SK-N-SH (cell line): Measurements from ENCODE around the gene DSP. TPM values are rescaled to one million over a fixed set of nuclear protein-coding genes. Genes with fewer than 3 reads are reported as not detected.

Source experiments
- CTCF ChIA-PET: fragments of 300-600, 350-600 bp; formaldehyde crosslinking; extraction: SDS; loops from one replicate; lab custom pipeline; 2021; lab: Yijun Ruan, JAX
- POLR2A ChIA-PET: fragments of 350-600 bp; sonication (Branson Sonifier 250); formaldehyde crosslinking; extraction: SDS; loops from one replicate; lab custom pipeline; 2020; ENCODE audit warnings: antibody characterized with exemption, inconsistent platforms; lab: Yijun Ruan, JAX
- DNase-seq: peaks from one replicate; pipeline ENCODE4 v3.0.0; 2012
- H2AFZ ChIP-seq: fragments of 200-600 bp; sonication (generic); 2 replicates; pipeline ENCODE4 v1.8.1; 2016; ENCODE audit warnings: antibody characterized with exemption, mild to moderate bottlenecking, low read depth
- H3F3A ChIP-seq: fragments of 200-600 bp; sonication (generic); replicated peaks from 2 replicates; pipeline ENCODE3; 2016; ENCODE audit warnings: antibody characterized with exemption, mild to moderate bottlenecking; ENCODE audit not compliant: insufficient read depth
- H3K27ac ChIP-seq, 2 experiments: fragments of 200-500 bp in 1 of 2; fragments of 200-600 bp in 1 of 2; sonication (Bioruptor generic) in 1 of 2; sonication (generic), shearing (Covaris generic) in 1 of 2; 2 replicates each; pipeline versions ENCODE4 v1.5.1 to v1.6.1; 2014 to 2016; ENCODE audit warnings: low read depth in 2 of 2, inconsistent platforms in 1 of 2, low read length in 1 of 2, mild to moderate bottlenecking in 1 of 2, mixed read lengths in 1 of 2
- H3K27me3 ChIP-seq: fragments of 200-600 bp; sonication (generic), shearing (Covaris generic); 2 replicates; pipeline ENCODE4 v1.6.1; 2016; ENCODE audit warnings: mixed run types; ENCODE audit not compliant: insufficient read depth
- H3K36me3 ChIP-seq, 2 experiments: fragments of 200-500 bp in 1 of 2; fragments of 200-600 bp in 1 of 2; sonication (Bioruptor generic) in 1 of 2; sonication (generic) in 1 of 2; replicated peaks in 1 of 2; 2 replicates each; pipeline versions ENCODE3 to v1.5.1; 2014 to 2016; ENCODE audit warnings: low read length in 1 of 2, mild to moderate bottlenecking in 1 of 2; ENCODE audit not compliant: insufficient read depth in 2 of 2, control insufficient read depth in 1 of 2
- H3K4me1 ChIP-seq, 2 experiments: fragments of 200-500 bp in 1 of 2; fragments of 200-600 bp in 1 of 2; sonication (Bioruptor generic) in 1 of 2; sonication (generic), shearing (Covaris generic) in 1 of 2; 2 replicates each; pipeline versions ENCODE4 v1.5.1 to v1.6.1; 2014 to 2016; ENCODE audit warnings: low read depth in 1 of 2, low read length in 1 of 2, mixed run types in 1 of 2; ENCODE audit not compliant: insufficient read depth in 2 of 2, control insufficient read depth in 1 of 2
- H3K4me2 ChIP-seq: fragments of 200-600 bp; sonication (generic), shearing (Covaris generic); 2 replicates; pipeline ENCODE4 v1.6.1; 2017; ENCODE audit warnings: mixed run types
- H3K4me3 ChIP-seq, 2 experiments: fragments of 200-500 bp in 1 of 2; fragments of 200-600 bp in 1 of 2; sonication (Bioruptor generic) in 1 of 2; sonication (generic), shearing (Covaris generic) in 1 of 2; 2 replicates each; pipeline versions ENCODE4 v1.5.1 to v1.8.1; 2014 to 2016; ENCODE audit warnings: low read depth in 2 of 2, inconsistent platforms in 1 of 2, low read length in 1 of 2, mild to moderate bottlenecking in 1 of 2, mixed read lengths in 1 of 2, moderate library complexity in 1 of 2
- H3K79me2 ChIP-seq: fragments of 200-600 bp; sonication (generic); 2 replicates; pipeline ENCODE4 v1.8.1; 2017; ENCODE audit warnings: mild to moderate bottlenecking; ENCODE audit not compliant: insufficient read depth
- H3K9ac ChIP-seq: fragments of 200-600 bp; sonication (generic); 2 replicates; pipeline ENCODE4 v1.6.1; 2017; ENCODE audit warnings: mixed run types
- H3K9me2 ChIP-seq: fragments of 200-600 bp; sonication (generic); 2 replicates; pipeline ENCODE4 v1.6.1; 2017; ENCODE audit warnings: mixed run types
- H3K9me3 ChIP-seq: fragments of 200-600 bp; sonication (generic); 2 replicates; pipeline ENCODE4 v1.6.1; 2017; ENCODE audit warnings: mixed run types, mild to moderate bottlenecking, moderate library complexity
- H4K20me1 ChIP-seq: fragments of 200-600 bp; sonication (generic); 2 replicates; pipeline ENCODE4 v1.6.1; 2017; ENCODE audit warnings: mild to moderate bottlenecking, mixed run types; ENCODE audit not compliant: insufficient read depth
- ELF1 ChIP-seq: IDR thresholded peaks from 2 replicates; pipeline ENCODE4 v1.4.0; 2012
- EZH2phosphoT487 ChIP-seq: fragments of 200-600 bp; sonication (generic); IDR thresholded peaks from 2 replicates; pipeline ENCODE4 v1.6.1; 2017; ENCODE audit warnings: low read depth, mixed run types, mild to moderate bottlenecking, antibody characterized with exemption, moderate library complexity, borderline replicate concordance
- FOXM1 ChIP-seq: IDR thresholded peaks from 2 replicates; pipeline ENCODE4 v1.4.0; 2012; ENCODE audit warnings: low read depth, mild to moderate bottlenecking
- GATA2 ChIP-seq: sonication (generic); formaldehyde crosslinking; IDR thresholded peaks from 2 replicates; pipeline ENCODE4 v1.5.0; 2020; ENCODE audit warnings: mild to moderate bottlenecking, missing genetic modification reagents
- JUND ChIP-seq: IDR thresholded peaks from 2 replicates; pipeline ENCODE4 v1.4.0; 2012
- MEF2A ChIP-seq: IDR thresholded peaks from 2 replicates; pipeline ENCODE4 v1.4.0; 2012; ENCODE audit warnings: low read depth, borderline replicate concordance
- MXI1 ChIP-seq: IDR thresholded peaks from 2 replicates; pipeline ENCODE4 v1.6.1; 2012; ENCODE audit warnings: mild to moderate bottlenecking, low read depth, low read length, improper control_type of control experiment
- NRF1 ChIP-seq: IDR thresholded peaks from 2 replicates; pipeline ENCODE4 v1.6.1; 2012; ENCODE audit warnings: low read depth, mild to moderate bottlenecking, low read length
- RAD21 ChIP-seq: IDR thresholded peaks from 2 replicates; pipeline ENCODE4 v1.6.1; 2012; ENCODE audit warnings: mild to moderate bottlenecking, low read length
- RCOR1 ChIP-seq: fragments of 150-350 bp; IDR thresholded peaks from 2 replicates; pipeline ENCODE4 v1.6.1; 2017; ENCODE audit warnings: antibody characterized with exemption, low read length
- RFX5 ChIP-seq: IDR thresholded peaks from 2 replicates; pipeline ENCODE4 v1.6.1; 2012; ENCODE audit warnings: mild to moderate bottlenecking, improper control_type of control experiment, low read length
- RXRA ChIP-seq: IDR thresholded peaks from 2 replicates; pipeline ENCODE4 v1.4.0; 2012; ENCODE audit warnings: low read depth, mild to moderate bottlenecking, borderline replicate concordance
- SMC3 ChIP-seq: IDR thresholded peaks from 2 replicates; pipeline ENCODE4 v1.6.1; 2012; ENCODE audit warnings: low read depth, low read length, improper control_type of control experiment
- TAF1 ChIP-seq: IDR thresholded peaks from 2 replicates; pipeline ENCODE4 v1.6.1; 2012; ENCODE audit warnings: low read depth, mild to moderate bottlenecking, low read length, moderate library complexity, borderline replicate concordance
- TEAD4 ChIP-seq: IDR thresholded peaks from 2 replicates; pipeline ENCODE4 v1.4.0; 2012; ENCODE audit warnings: mild to moderate bottlenecking, borderline replicate concordance; ENCODE audit not compliant: insufficient read depth
- USF1 ChIP-seq: IDR thresholded peaks from 2 replicates; pipeline ENCODE4 v1.4.0; 2012; ENCODE audit warnings: low read depth, borderline replicate concordance
- WGBS: methylation state at CpG from one replicate; pipeline ENCODE4 v1.1.6; 2017; ENCODE audit warnings: low lambda C conversion rate; 5-methylcytosine and 5-hydroxymethylcytosine counted together
- polyA plus RNA-seq, 3 experiments: library from polyadenylated mRNA; depleted of rRNA; stranded (reverse); fragments of >200 nt; gene quantifications; 2 replicates each; pipeline ENCODE4 v1.2.3, GENCODE V29; 2012
- TF ChIP-seq, protein P1 (sequence below): fragments of 150-350 bp; IDR thresholded peaks from 2 replicates; pipeline ENCODE4 v1.6.1; 2017; ENCODE audit warnings: antibody characterized with exemption, low read length, low read depth, borderline replicate concordance
- TF ChIP-seq, protein P2 (sequence below): fragments of 200-600 bp; sonication (generic); IDR thresholded peaks from 2 replicates; pipeline ENCODE4 v1.6.1; 2017; ENCODE audit warnings: antibody characterized with exemption, mild to moderate bottlenecking, moderate library complexity
- TF ChIP-seq, protein P3 (sequence below): fragments of 150-350 bp; IDR thresholded peaks from 2 replicates; pipeline ENCODE4 v1.6.1; 2016; ENCODE audit warnings: mild to moderate bottlenecking, low read depth, low read length

The DSP gene
- polyA plus RNA-seq, 1 of the 3 experiments (the other 2 are of a cell fraction): 0.02 TPM

- H2AFZ ChIP-seq: no peak overlapping the region
- no peak for DNase-seq
- ChIA-PET CTCF (no interaction called here), POLR2A (no interaction called here)
- no peaks in the 10 kb centered on the region for H3K9me2 ChIP-seq
- H3K27ac ChIP-seq: no peak overlapping the region
- H4K20me1 ChIP-seq: no peaks in the 10 kb centered on the region
- H3K79me2 ChIP-seq: no peaks in the 10 kb centered on the region
- no peak overlapping the region for H3K9ac ChIP-seq
- no peaks in the 10 kb centered on the region; a peak in 1 of 4 replicates for H3K4me1 ChIP-seq
- no peaks in the 10 kb centered on the region for H3F3A ChIP-seq
- TF ChIP-seq USF1 (no peak), TEAD4 (no peak), RAD21 (no peak), GATA2 (no peak), RFX5 (no peak), FOXM1 (no peak), RXRA (no peak), JUND (no peak)
- no peak overlapping the region for H3K4me3 ChIP-seq
- no peaks in the 10 kb centered on the region; the same call in 1 of the 2 replicates for H3K27me3 ChIP-seq
- H3K4me2 ChIP-seq: no peak overlapping the region
- no peaks in the 10 kb centered on the region for H3K36me3 ChIP-seq
- no peaks in the 10 kb centered on the region for H3K9me3 ChIP-seq
These were observed 18.6 kb upstream of the DSP start for GRCh38 chr6:7522873-7523272.

- TF ChIP-seq ELF1: no peak
- no peak for TF ChIP-seq TEAD4
- TF ChIP-seq RCOR1: no peak
- no peak for TF ChIP-seq MXI1
- TF ChIP-seq, protein P1, sequence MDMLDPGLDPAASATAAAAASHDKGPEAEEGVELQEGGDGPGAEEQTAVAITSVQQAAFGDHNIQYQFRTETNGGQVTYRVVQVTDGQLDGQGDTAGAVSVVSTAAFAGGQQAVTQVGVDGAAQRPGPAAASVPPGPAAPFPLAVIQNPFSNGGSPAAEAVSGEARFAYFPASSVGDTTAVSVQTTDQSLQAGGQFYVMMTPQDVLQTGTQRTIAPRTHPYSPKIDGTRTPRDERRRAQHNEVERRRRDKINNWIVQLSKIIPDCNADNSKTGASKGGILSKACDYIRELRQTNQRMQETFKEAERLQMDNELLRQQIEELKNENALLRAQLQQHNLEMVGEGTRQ: no peak
- TF ChIP-seq, protein P2, sequence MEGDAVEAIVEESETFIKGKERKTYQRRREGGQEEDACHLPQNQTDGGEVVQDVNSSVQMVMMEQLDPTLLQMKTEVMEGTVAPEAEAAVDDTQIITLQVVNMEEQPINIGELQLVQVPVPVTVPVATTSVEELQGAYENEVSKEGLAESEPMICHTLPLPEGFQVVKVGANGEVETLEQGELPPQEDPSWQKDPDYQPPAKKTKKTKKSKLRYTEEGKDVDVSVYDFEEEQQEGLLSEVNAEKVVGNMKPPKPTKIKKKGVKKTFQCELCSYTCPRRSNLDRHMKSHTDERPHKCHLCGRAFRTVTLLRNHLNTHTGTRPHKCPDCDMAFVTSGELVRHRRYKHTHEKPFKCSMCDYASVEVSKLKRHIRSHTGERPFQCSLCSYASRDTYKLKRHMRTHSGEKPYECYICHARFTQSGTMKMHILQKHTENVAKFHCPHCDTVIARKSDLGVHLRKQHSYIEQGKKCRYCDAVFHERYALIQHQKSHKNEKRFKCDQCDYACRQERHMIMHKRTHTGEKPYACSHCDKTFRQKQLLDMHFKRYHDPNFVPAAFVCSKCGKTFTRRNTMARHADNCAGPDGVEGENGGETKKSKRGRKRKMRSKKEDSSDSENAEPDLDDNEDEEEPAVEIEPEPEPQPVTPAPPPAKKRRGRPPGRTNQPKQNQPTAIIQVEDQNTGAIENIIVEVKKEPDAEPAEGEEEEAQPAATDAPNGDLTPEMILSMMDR: no peak
- no peak for TF ChIP-seq JUND
- TF ChIP-seq FOXM1: no peak
- TF ChIP-seq TAF1: no peak
- no peak for TF ChIP-seq MEF2A
- TF ChIP-seq NRF1: no peak
- no peak for TF ChIP-seq EZH2phosphoT487
- no peak for TF ChIP-seq RXRA
- no peak for TF ChIP-seq SMC3
- TF ChIP-seq, protein P3, sequence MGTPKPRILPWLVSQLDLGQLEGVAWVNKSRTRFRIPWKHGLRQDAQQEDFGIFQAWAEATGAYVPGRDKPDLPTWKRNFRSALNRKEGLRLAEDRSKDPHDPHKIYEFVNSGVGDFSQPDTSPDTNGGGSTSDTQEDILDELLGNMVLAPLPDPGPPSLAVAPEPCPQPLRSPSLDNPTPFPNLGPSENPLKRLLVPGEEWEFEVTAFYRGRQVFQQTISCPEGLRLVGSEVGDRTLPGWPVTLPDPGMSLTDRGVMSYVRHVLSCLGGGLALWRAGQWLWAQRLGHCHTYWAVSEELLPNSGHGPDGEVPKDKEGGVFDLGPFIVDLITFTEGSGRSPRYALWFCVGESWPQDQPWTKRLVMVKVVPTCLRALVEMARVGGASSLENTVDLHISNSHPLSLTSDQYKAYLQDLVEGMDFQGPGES: no peak
- H3K9me3 ChIP-seq: no peaks in the 10 kb centered on the region
- H3K9me2 ChIP-seq: no peaks in the 10 kb centered on the region
- no peak overlapping the region for H3K4me2 ChIP-seq
- ChIA-PET POLR2A (no interaction called here), CTCF (no interaction called here)
- no peaks in the 10 kb centered on the region for H3F3A ChIP-seq
- H3K4me1 ChIP-seq: peaks cover 0 to 2% of the 10 kb centered on the region in 2 experiments; a peak in 1 of 4 replicates
- H4K20me1 ChIP-seq: no peaks in the 10 kb centered on the region
- H3K36me3 ChIP-seq: no peaks in the 10 kb centered on the region
- no peaks in the 10 kb centered on the region for H3K79me2 ChIP-seq
- no peak overlapping the region for H3K9ac ChIP-seq
- 4% methylated on average over 2 of the region's 2 CpGs for WGBS
- DNase-seq: no peak
- no peak overlapping the region for H3K27ac ChIP-seq
- no peak overlapping the region for H3K4me3 ChIP-seq
- no peaks in the 10 kb centered on the region; the same call in 1 of the 2 replicates for H3K27me3 ChIP-seq
- no peak overlapping the region for H2AFZ ChIP-seq
These were observed 17.5 kb upstream of the DSP start for GRCh38 chr6:7523922-7524321.
